ENCODE measurements around the gene CPT2. TPM values are rescaled to one million over a fixed set of nuclear protein-coding genes. Genes with fewer than 3 reads are reported as not detected.

The CPT2 gene
- total and polyA plus RNA-seq, 4 donors: 7.8 to 12.8 (median 9.9) TPM

DNA sequence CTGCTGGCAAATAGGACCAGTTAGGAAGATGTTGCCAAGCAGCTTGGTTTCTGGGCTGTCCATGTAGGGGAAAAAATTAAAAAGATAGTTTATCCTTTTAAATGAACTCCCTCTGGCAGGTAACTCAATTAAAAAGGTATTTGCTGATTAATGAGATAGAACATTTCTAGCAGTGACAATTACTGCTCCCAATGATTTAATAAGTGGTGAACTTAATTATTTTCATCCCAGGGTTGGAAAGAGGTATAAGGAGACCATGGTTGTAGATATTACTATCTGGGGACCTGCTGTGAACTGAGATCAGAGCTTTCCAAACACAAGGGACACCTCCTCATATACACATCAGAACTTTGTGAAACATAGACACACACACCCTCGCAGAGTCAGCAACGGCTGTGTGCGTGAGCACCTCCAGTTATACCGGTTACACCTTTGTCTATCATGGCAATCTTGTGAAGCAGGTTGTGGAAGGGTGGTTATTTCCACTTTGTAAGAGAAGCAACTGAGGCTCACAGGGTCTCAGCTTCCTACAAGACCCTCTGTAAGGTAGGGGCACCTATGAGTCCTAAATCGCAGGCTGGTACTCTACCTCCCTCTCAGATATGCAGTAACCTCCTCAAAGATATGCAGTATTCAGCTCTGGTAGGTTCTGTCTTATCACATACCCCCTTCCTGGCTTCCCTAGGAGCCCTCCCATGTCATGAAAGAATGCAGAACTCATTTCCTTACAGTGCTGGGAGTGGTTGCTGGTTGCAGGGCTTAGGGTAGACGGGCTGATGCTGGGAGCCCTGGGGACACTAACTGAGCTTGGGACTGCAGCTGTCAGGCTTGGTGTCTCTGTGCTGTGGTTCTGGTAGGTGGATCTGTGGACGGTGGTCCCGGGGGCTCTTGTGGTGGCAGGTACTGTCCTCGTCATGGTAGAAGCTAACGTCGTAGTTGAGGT is 60.2 kb downstream of the CPT2 start:
- ATAC-seq (ENCODE audit: low FRiP score) (no peak), DNase-seq (no peak)
- Histone ChIP-seq H3K27ac (ENCODE audit: low read depth in 1 of 2, low read length in 2 of 2) (no peak overlapping the region), H3K27me3 (ENCODE audit: control insufficient read depth in 1 of 2, insufficient read depth in 2 of 2, low read length in 1 of 2) (no peaks in the 10 kb centered on the region), H3K4me3 (ENCODE audit: low read length in 2 of 2) (no peak overlapping the region), H3K36me3 (ENCODE audit: control insufficient read depth in 1 of 2, insufficient read depth in 2 of 2, low read length in 1 of 2) (no peaks in the 10 kb centered on the region), H3K9me3 (ENCODE audit: control insufficient read depth, low read length) (no peaks in the 10 kb centered on the region), H3K4me1 (ENCODE audit: control insufficient read depth in 1 of 2, insufficient read depth in 2 of 2, low read length in 2 of 2) (no peaks in the 10 kb centered on the region)
- intact Hi-C loops (cut with DNase I): no loop called here
- 92 to 94% methylated on average over 11 of the region's 11 CpGs for WGBS, 2 donors

DNA sequence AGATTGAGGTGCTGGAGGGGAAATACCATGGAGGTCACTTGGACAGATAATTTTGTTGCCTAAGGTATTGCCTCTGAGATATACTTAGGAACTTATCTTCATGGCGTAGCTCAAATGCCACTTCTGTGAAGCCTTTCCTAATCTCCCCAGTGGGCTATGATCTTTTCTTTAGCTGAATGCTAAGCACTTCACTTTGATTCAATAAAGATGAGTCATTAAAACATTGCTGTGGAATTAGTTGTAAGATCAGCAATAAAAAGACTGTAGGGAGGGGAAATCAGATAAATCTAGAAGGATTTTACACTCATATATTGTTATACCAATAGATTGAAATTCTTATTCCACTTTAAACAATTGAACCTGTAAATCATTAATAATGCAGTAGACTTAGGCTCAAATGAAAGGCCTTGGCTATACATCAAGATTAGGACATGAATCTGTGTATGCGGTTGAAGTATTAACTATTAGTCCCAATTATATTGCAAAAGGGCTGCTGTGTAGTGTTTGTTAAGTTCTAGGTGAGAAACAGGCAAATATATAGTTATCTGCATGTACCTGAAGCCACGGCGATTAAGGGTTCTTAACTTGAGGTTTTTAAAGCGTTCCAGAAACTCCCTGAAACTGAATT is 60.9 kb downstream of the CPT2 start:
- Histone ChIP-seq H3K4me3 (ENCODE audit: low read length in 2 of 2) (no peak overlapping the region), H3K4me1 (ENCODE audit: control insufficient read depth in 1 of 2, insufficient read depth in 2 of 2, low read length in 2 of 2) (no peaks in the 10 kb centered on the region), H3K27me3 (ENCODE audit: control insufficient read depth in 1 of 2, insufficient read depth in 2 of 2, low read length in 1 of 2) (no peaks in the 10 kb centered on the region), H3K36me3 (ENCODE audit: control insufficient read depth in 1 of 2, insufficient read depth in 2 of 2, low read length in 1 of 2) (no peaks in the 10 kb centered on the region), H3K9me3 (ENCODE audit: control insufficient read depth, low read length) (no peaks in the 10 kb centered on the region), H3K27ac (ENCODE audit: low read depth in 1 of 2, low read length in 2 of 2) (no peak overlapping the region)
- intact Hi-C loops (cut with DNase I): no loop called here
- DNase-seq: no peak
- WGBS, 2 donors: 94 to 96% methylated on average over 5 of the region's 5 CpGs
- no peak for ATAC-seq (ENCODE audit: low FRiP score)

DNA sequence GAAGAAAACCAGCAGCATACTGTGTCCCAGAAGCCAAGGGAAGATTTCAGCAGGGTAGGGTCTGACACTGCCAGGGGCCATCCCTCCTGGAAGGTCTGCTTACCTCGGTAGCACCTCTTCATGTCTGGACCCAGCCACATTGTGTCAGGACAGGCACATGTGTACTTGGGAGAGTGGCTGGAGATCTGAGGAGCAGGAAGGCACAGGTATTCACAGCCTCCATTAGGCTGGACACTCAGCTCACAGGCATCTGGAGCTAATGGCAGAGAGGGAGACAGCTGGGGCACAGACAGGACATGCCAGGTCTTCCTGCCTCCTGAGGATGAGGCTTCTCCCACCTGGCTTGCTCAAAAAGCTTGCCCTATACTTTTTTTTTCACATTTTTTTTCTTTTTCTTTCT is 61.6 kb downstream of the CPT2 start:
- WGBS, 2 donors: 82 to 86% methylated on average over 1 of the region's 1 CpG

DNA sequence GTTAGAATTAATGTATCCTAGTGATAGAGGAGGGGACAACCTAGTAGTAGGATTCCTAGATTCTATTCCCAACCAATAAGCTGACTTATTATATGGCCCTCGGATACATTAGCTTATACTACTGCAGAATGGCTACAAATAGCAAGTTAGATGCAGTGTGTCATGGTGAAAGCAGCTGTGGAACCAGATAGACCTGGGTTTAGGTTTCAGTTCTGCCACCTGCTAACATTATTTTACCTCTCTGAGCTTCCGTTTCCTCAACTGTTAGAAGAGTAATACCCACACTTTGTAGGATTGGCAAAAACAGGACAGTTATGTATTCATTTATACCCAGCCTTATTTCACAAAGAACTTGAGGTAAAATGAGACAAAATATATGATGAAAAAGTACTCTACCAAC is 63.3 kb downstream of the CPT2 start:
- intact Hi-C loops (cut with DNase I): no loop called here
- 93% methylated on average over 2 of the region's 2 CpGs for WGBS, 2 donors
- no peak for ATAC-seq (ENCODE audit: low FRiP score)
- H3K36me3 ChIP-seq (ENCODE audit: control insufficient read depth in 1 of 2, insufficient read depth in 2 of 2, low read length in 1 of 2): no peaks in the 10 kb centered on the region
- no peak for DNase-seq
- no peak overlapping the region for H3K27ac ChIP-seq (ENCODE audit: low read depth in 1 of 2, low read length in 2 of 2)
- H3K4me3 ChIP-seq (ENCODE audit: low read length in 2 of 2): no peak overlapping the region
- no peaks in the 10 kb centered on the region for H3K27me3 ChIP-seq (ENCODE audit: control insufficient read depth in 1 of 2, insufficient read depth in 2 of 2, low read length in 1 of 2)
- H3K4me1 ChIP-seq (ENCODE audit: control insufficient read depth in 1 of 2, insufficient read depth in 2 of 2, low read length in 2 of 2): no peaks in the 10 kb centered on the region
- H3K9me3 ChIP-seq (ENCODE audit: control insufficient read depth, low read length): no peaks in the 10 kb centered on the region

More for the DNA sequence above, 61.6 kb downstream of the CPT2 start:
- Histone ChIP-seq H3K4me3 (ENCODE audit: low read length in 2 of 2) (no peak overlapping the region), H3K9me3 (ENCODE audit: control insufficient read depth, low read length) (no peaks in the 10 kb centered on the region), H3K27me3 (ENCODE audit: control insufficient read depth in 1 of 2, insufficient read depth in 2 of 2, low read length in 1 of 2) (no peaks in the 10 kb centered on the region), H3K27ac (ENCODE audit: low read depth in 1 of 2, low read length in 2 of 2) (no peak overlapping the region), H3K4me1 (ENCODE audit: control insufficient read depth in 1 of 2, insufficient read depth in 2 of 2, low read length in 2 of 2) (no peaks in the 10 kb centered on the region), H3K36me3 (ENCODE audit: control insufficient read depth in 1 of 2, insufficient read depth in 2 of 2, low read length in 1 of 2) (no peaks in the 10 kb centered on the region)
- ATAC-seq (ENCODE audit: low FRiP score) (no peak), DNase-seq (no peak)
- intact Hi-C loops (cut with DNase I): no loop called here

GRCh38 chr1:53260631-53261247 is 64.1 kb downstream of the CPT2 start:
- ATAC-seq (ENCODE audit: low FRiP score) (no peak), DNase-seq (no peak)
- intact Hi-C loops (cut with DNase I): no loop called here
- Histone ChIP-seq H3K4me1 (ENCODE audit: control insufficient read depth in 1 of 2, insufficient read depth in 2 of 2, low read length in 2 of 2) (no peaks in the 10 kb centered on the region), H3K9me3 (ENCODE audit: control insufficient read depth, low read length) (no peaks in the 10 kb centered on the region), H3K27me3 (ENCODE audit: control insufficient read depth in 1 of 2, insufficient read depth in 2 of 2, low read length in 1 of 2) (no peaks in the 10 kb centered on the region), H3K4me3 (ENCODE audit: low read length in 2 of 2) (no peak overlapping the region), H3K27ac (ENCODE audit: low read depth in 1 of 2, low read length in 2 of 2) (no peak overlapping the region), H3K36me3 (ENCODE audit: control insufficient read depth in 1 of 2, insufficient read depth in 2 of 2, low read length in 1 of 2) (no peaks in the 10 kb centered on the region)
- WGBS, 2 donors: 90 to 92% methylated on average over 4 of the region's 4 CpGs

DNA sequence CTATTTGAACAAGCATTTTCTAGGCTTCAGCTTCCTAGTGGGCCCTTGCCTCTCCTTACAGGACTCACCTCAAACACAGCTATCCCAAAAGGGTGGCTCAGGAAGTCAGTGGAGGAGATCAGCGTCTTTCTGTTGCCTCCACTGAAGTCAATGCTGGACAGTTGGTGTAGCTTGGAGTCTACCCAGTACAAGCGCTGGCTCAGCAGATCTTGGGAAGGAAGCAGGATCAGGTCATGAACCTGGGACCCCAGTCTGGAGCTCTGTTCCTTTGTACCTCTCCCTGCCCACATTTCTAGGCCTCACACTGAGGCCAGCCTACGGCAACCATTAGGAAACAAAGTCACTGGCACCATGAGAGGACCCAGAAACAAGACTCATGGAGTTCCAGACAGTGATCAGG is 65.4 kb downstream of the CPT2 start:
- H3K27ac ChIP-seq (ENCODE audit: low read depth in 1 of 2, low read length in 2 of 2): no peak overlapping the region
- no peaks in the 10 kb centered on the region for H3K27me3 ChIP-seq (ENCODE audit: control insufficient read depth in 1 of 2, insufficient read depth in 2 of 2, low read length in 1 of 2)
- no peaks in the 10 kb centered on the region for H3K9me3 ChIP-seq (ENCODE audit: control insufficient read depth, low read length)
- H3K36me3 ChIP-seq (ENCODE audit: control insufficient read depth in 1 of 2, insufficient read depth in 2 of 2, low read length in 1 of 2): no peaks in the 10 kb centered on the region
- DNase-seq (no peak), ATAC-seq (ENCODE audit: low FRiP score) (no peak)
- 92 to 93% methylated on average over 3 of the region's 3 CpGs for WGBS, 2 donors
- no peak overlapping the region for H3K4me3 ChIP-seq (ENCODE audit: low read length in 2 of 2)
- no peaks in the 10 kb centered on the region for H3K4me1 ChIP-seq (ENCODE audit: control insufficient read depth in 1 of 2, insufficient read depth in 2 of 2, low read length in 2 of 2)
- intact Hi-C loops (cut with DNase I): no loop called here

Other genes starting within 250 kb of the CPT2 start
- gene PODN, start 134.6 kb upstream of the CPT2 start, total RNA-seq: 100 to 1,000 TPM in 1 of 2 donors, 10 to 100 TPM in 1; 54.8 to 152 TPM
- gene PODN, start 134.6 kb upstream of the CPT2 start, polyA plus RNA-seq: 10 to 100 TPM; 14.3 to 52.9 TPM
- 1 to 10 TPM in 1 of 2 donors, under 1 TPM in 1; 0.16 to 1.4 TPM for gene SLC1A7, start 54.2 kb upstream of the CPT2 start, total RNA-seq
- under 1 TPM in 1 of 2 donors, not detected in 1; 0.25 TPM for gene SLC1A7, start 54.2 kb upstream of the CPT2 start, polyA plus RNA-seq
- gene CZIB, start 23.8 kb downstream of the CPT2 start, total RNA-seq: 10 to 100 TPM; 45.6 to 66.5 TPM
- gene CZIB, start 23.8 kb downstream of the CPT2 start, polyA plus RNA-seq: 100 to 1,000 TPM in 1 of 2 donors, 10 to 100 TPM in 1; 89.7 to 126 TPM
- 10 to 100 TPM; 26.7 to 32.0 TPM for gene MAGOH, start 41.7 kb downstream of the CPT2 start, total RNA-seq
- gene MAGOH, start 41.7 kb downstream of the CPT2 start, polyA plus RNA-seq: 10 to 100 TPM; 46.3 to 65.2 TPM
- gene LRP8, start 131.2 kb downstream of the CPT2 start, total RNA-seq: 10 to 100 TPM in 1 of 2 donors, 1 to 10 TPM in 1; 8.1 to 12.3 TPM
- 1 to 10 TPM; 1.1 to 3.6 TPM for gene LRP8, start 131.2 kb downstream of the CPT2 start, polyA plus RNA-seq

All from aorta (tissue), 5 donors.